Measurements from ENCODE around the gene PRKG2.

PRKG2 gene

GRCh38 chr4:81131563-81131962 is 83.5 kb downstream of the PRKG2 start:
- H3K4me2 ChIP-seq (ENCODE audit: low read length): no peak overlapping the region
- no peaks in the 10 kb centered on the region for H3K79me2 ChIP-seq
- H3K27me3 ChIP-seq (ENCODE audit: control insufficient read depth, insufficient read depth, low read length): no peaks in the 10 kb centered on the region
- no peaks in the 10 kb centered on the region for H3K36me3 ChIP-seq (ENCODE audit: control insufficient read depth, insufficient read depth, low read length)
- no peaks in the 10 kb centered on the region for H3K4me1 ChIP-seq
- TF ChIP-seq, protein P1, sequence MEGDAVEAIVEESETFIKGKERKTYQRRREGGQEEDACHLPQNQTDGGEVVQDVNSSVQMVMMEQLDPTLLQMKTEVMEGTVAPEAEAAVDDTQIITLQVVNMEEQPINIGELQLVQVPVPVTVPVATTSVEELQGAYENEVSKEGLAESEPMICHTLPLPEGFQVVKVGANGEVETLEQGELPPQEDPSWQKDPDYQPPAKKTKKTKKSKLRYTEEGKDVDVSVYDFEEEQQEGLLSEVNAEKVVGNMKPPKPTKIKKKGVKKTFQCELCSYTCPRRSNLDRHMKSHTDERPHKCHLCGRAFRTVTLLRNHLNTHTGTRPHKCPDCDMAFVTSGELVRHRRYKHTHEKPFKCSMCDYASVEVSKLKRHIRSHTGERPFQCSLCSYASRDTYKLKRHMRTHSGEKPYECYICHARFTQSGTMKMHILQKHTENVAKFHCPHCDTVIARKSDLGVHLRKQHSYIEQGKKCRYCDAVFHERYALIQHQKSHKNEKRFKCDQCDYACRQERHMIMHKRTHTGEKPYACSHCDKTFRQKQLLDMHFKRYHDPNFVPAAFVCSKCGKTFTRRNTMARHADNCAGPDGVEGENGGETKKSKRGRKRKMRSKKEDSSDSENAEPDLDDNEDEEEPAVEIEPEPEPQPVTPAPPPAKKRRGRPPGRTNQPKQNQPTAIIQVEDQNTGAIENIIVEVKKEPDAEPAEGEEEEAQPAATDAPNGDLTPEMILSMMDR (IDR thresholded peaks at IDR 0.05): no peak
- no peak overlapping the region for H3K4me3 ChIP-seq (ENCODE audit: low read depth, low read length)
- H3K9me3 ChIP-seq (ENCODE audit: control insufficient read depth, low read length): no peaks in the 10 kb centered on the region
- no peak overlapping the region for H2AFZ ChIP-seq
- H3K27ac ChIP-seq: no peak overlapping the region
- H3K9ac ChIP-seq: no peak overlapping the region

DNA sequence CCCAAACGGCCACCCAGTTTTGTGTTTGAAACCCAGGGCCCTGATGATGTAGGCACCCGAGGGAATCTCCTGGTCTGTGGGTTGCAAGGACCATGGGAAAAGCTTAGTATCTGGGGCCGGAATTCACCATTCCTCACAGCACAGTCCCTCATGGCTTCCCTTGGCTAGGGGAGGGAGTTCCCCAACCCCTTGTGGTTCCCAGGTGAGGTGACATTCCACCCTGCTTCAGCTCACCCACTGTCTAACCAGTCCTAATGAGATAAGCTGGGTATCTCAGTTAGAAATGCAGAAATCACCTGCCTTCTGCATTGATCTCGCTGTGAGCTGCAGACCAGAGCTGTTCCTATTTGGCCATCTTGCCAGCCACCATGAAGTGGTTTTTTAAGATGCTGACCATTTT is 84.0 kb downstream of the PRKG2 start:
- no peaks in the 10 kb centered on the region for H3K79me2 ChIP-seq
- TF ChIP-seq, protein P1 (IDR thresholded peaks at IDR 0.05): no peak

GRCh38 chr4:81130569-81130968 is 84.5 kb downstream of the PRKG2 start:
- H3K79me2 ChIP-seq: no peaks in the 10 kb centered on the region
- no peak overlapping the region for H2AFZ ChIP-seq
- H3K9ac ChIP-seq: no peak overlapping the region
- H3K4me2 ChIP-seq (ENCODE audit: low read length): no peak overlapping the region
- no peaks in the 10 kb centered on the region for H3K9me3 ChIP-seq (ENCODE audit: control insufficient read depth, low read length)
- no peaks in the 10 kb centered on the region for H3K4me1 ChIP-seq
- TF ChIP-seq, protein P1 (IDR thresholded peaks at IDR 0.05): no peak
- no peak overlapping the region for H3K4me3 ChIP-seq (ENCODE audit: low read depth, low read length)
- H3K27ac ChIP-seq: no peak overlapping the region
- no peaks in the 10 kb centered on the region for H3K36me3 ChIP-seq (ENCODE audit: control insufficient read depth, insufficient read depth, low read length)
- H3K27me3 ChIP-seq (ENCODE audit: control insufficient read depth, insufficient read depth, low read length): no peaks in the 10 kb centered on the region

More for the DNA sequence above, 84.0 kb downstream of the PRKG2 start:
- Histone ChIP-seq H3K27me3 (ENCODE audit: control insufficient read depth, insufficient read depth, low read length) (no peaks in the 10 kb centered on the region), H3K9me3 (ENCODE audit: control insufficient read depth, low read length) (no peaks in the 10 kb centered on the region), H2AFZ (no peak overlapping the region), H3K4me3 (ENCODE audit: low read depth, low read length) (no peak overlapping the region), H3K4me1 (no peaks in the 10 kb centered on the region), H3K27ac (no peak overlapping the region), H3K4me2 (ENCODE audit: low read length) (no peak overlapping the region), H3K36me3 (ENCODE audit: control insufficient read depth, insufficient read depth, low read length) (no peaks in the 10 kb centered on the region), H3K9ac (no peak overlapping the region)

DNA sequence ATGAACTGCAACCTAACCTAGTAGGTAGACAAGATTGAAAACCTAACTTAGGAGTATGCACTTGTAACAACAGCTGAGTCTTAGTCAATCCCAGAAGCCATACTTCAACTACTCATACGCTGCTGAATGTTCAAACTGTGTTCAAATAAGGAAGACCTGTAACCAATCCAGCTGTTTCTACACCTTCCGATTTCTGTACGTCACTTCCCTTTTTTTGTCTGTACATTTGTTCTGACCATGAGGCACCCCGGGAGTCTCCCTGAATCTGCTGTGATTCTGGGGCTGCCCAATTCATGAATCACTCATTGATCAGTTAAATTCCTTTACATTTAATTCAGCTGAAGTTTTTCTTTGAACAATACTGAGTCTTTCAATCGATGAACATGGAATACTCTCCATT is 95.0 kb downstream of the PRKG2 start:
- TF ChIP-seq, protein P1 (IDR thresholded peaks at IDR 0.05): no peak
- no peak overlapping the region for H3K4me2 ChIP-seq (ENCODE audit: low read length)
- H3K79me2 ChIP-seq: no peaks in the 10 kb centered on the region
- no peaks in the 10 kb centered on the region for H3K4me1 ChIP-seq
- no peak overlapping the region for H3K27ac ChIP-seq
- no peaks in the 10 kb centered on the region for H3K36me3 ChIP-seq (ENCODE audit: control insufficient read depth, insufficient read depth, low read length)
- no peaks in the 10 kb centered on the region for H3K9me3 ChIP-seq (ENCODE audit: control insufficient read depth, low read length)
- no peak overlapping the region for H3K9ac ChIP-seq
- H3K4me3 ChIP-seq (ENCODE audit: low read depth, low read length): no peak overlapping the region
- H2AFZ ChIP-seq: no peak overlapping the region
- H3K27me3 ChIP-seq (ENCODE audit: control insufficient read depth, insufficient read depth, low read length): no peaks in the 10 kb centered on the region

- Histone ChIP-seq H3K4me2 (ENCODE audit: low read length) (no peak overlapping the region), H3K4me1 (no peaks in the 10 kb centered on the region), H3K79me2 (no peaks in the 10 kb centered on the region), H3K27me3 (ENCODE audit: control insufficient read depth, insufficient read depth, low read length) (no peaks in the 10 kb centered on the region), H3K9ac (no peak overlapping the region), H2AFZ (no peak overlapping the region), H3K36me3 (ENCODE audit: control insufficient read depth, insufficient read depth, low read length) (no peaks in the 10 kb centered on the region), H3K9me3 (ENCODE audit: control insufficient read depth, low read length) (no peaks in the 10 kb centered on the region), H3K4me3 (ENCODE audit: low read depth, low read length) (no peak overlapping the region), H3K27ac (no peak overlapping the region)
- TF ChIP-seq, protein P1 (IDR thresholded peaks at IDR 0.05): no peak
These were observed 96.9 kb downstream of the PRKG2 start for GRCh38 chr4:81118086-81118485.
